NCI-H82 treated with DMSO at 0.1 percent for 48 hours (cell line): Measurements from ENCODE around the gene CTNNA2.

ENCODE experiments used
- DNase-seq: peaks from one replicate; lab custom pipeline; 2025; ENCODE audit not compliant: unreplicated experiment; lab: John Stamatoyannopoulos, UW

CTNNA2 gene

GRCh38 chr2:79849241-79849640 lies 336.4 kb downstream of the CTNNA2 start:
- DNase-seq, result no peak

- DNase-seq, result no peak
These were observed 337.1 kb downstream of the CTNNA2 start for GRCh38 chr2:79849949-79850348.

- DNase-seq, result no peak
These were observed 338.1 kb downstream of the CTNNA2 start for GRCh38 chr2:79850912-79851311.

GRCh38 chr2:79855264-79856006 lies 342.6 kb downstream of the CTNNA2 start:
- DNase-seq, result no peak

- DNase-seq, result no peak
These were observed 345.0 kb downstream of the CTNNA2 start for GRCh38 chr2:79857888-79858287.

- DNase-seq, result peak; percentile 2
These were observed 347.6 kb downstream of the CTNNA2 start for GRCh38 chr2:79860228-79861058.

- no peak for DNase-seq
These were observed 348.2 kb downstream of the CTNNA2 start for GRCh38 chr2:79861059-79861374.

- DNase-seq, result no peak
These were observed 349.9 kb downstream of the CTNNA2 start for GRCh38 chr2:79862756-79863155.

- no peak for DNase-seq
These were observed 359.8 kb downstream of the CTNNA2 start for GRCh38 chr2:79872656-79873055.

- no peak for DNase-seq
These were observed 361.2 kb downstream of the CTNNA2 start for GRCh38 chr2:79874015-79874414.

- DNase-seq, result peak; percentile 3
These were observed 363.6 kb downstream of the CTNNA2 start for GRCh38 chr2:79876430-79876829.

GRCh38 chr2:79882548-79882947 lies 369.7 kb downstream of the CTNNA2 start:
- peak; percentile 34 for DNase-seq

- DNase-seq, result peak; percentile 25
These were observed 375.0 kb downstream of the CTNNA2 start for GRCh38 chr2:79887747-79888374.

GRCh38 chr2:79892123-79892522 lies 379.3 kb downstream of the CTNNA2 start:
- no peak for DNase-seq

- no peak for DNase-seq
These were observed 386.3 kb downstream of the CTNNA2 start for GRCh38 chr2:79899196-79899595.

GRCh38 chr2:79901161-79901560 lies 388.3 kb downstream of the CTNNA2 start:
- no peak for DNase-seq

GRCh38 chr2:79903222-79904000 lies 390.6 kb downstream of the CTNNA2 start:
- DNase-seq, result no peak

GRCh38 chr2:79906139-79906890 lies 393.5 kb downstream of the CTNNA2 start:
- no peak for DNase-seq

GRCh38 chr2:79909521-79909920 lies 396.7 kb downstream of the CTNNA2 start:
- DNase-seq, result no peak

- no peak for DNase-seq
These were observed 397.8 kb downstream of the CTNNA2 start for GRCh38 chr2:79910643-79911042.
